ENCODE measurements around the gene UBE2U. TPM values are rescaled to one million over a fixed set of nuclear protein-coding genes. Genes with fewer than 3 reads are reported as not detected.

The UBE2U gene
- total RNA-seq, 6 experiments from 2014 or later = not detected

DNA sequence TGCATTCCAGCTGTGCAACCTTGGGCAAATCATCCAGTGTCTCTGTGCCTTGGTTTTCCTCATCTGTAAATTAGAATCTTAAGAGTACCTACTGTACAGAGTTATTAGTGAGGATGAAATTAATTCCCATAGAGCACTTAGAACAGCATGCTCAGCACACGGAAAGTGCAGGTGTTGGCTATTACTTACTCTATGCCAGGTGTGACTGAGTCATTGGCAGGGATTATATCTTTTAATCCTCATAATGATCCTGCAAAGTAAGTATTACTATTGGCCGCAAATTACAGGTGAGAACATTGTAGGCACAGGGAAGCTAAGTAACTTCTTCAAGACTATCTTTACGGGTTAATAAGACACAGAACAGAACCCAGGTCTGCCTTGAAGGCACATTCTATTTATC lies 6.3 kb upstream of the UBE2U start:
- no peaks in the 10 kb centered on the region for H3K27me3 ChIP-seq
- 72% methylated on average over 3 of the region's 3 CpGs for WGBS (ENCODE audit: insufficient coverage, low coverage, low lambda C conversion rate, missing lambda C conversion rate)
- H3K4me3 ChIP-seq = no peak overlapping the region
- DNase-seq = no peak
- H3K27ac ChIP-seq = no peak overlapping the region
- H3K9me3 ChIP-seq = no peaks in the 10 kb centered on the region
- no peak for ATAC-seq
- TF ChIP-seq, protein P1, sequence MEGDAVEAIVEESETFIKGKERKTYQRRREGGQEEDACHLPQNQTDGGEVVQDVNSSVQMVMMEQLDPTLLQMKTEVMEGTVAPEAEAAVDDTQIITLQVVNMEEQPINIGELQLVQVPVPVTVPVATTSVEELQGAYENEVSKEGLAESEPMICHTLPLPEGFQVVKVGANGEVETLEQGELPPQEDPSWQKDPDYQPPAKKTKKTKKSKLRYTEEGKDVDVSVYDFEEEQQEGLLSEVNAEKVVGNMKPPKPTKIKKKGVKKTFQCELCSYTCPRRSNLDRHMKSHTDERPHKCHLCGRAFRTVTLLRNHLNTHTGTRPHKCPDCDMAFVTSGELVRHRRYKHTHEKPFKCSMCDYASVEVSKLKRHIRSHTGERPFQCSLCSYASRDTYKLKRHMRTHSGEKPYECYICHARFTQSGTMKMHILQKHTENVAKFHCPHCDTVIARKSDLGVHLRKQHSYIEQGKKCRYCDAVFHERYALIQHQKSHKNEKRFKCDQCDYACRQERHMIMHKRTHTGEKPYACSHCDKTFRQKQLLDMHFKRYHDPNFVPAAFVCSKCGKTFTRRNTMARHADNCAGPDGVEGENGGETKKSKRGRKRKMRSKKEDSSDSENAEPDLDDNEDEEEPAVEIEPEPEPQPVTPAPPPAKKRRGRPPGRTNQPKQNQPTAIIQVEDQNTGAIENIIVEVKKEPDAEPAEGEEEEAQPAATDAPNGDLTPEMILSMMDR (IDR thresholded peaks at IDR 0.05) = no peak
- TF ChIP-seq POLR2A (IDR thresholded peaks at IDR 0.05) = no peak
- H3K36me3 ChIP-seq = no peaks in the 10 kb centered on the region
- H3K4me1 ChIP-seq = no peaks in the 10 kb centered on the region
- intact Hi-C loops (cut with DNase I) = no loop called here

DNA sequence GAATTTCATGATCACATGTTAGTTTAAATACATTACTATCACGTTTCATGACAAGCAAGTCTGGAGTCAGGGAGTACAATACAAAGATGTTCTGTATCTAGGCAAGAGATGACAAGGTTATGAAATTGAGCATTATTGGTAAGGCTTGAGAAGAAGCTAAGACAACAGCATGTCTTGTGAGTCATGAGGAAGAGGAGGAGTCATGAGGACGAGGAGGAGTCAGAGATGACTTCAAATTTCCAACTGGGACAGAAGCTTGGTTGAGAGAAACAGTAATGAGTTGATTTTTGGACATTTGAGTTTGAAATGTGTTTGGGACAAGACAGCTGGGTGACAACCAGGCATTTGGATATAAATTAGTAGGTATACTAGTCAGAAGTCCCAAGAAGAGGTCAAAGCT lies 4.3 kb upstream of the UBE2U start:
- DNase-seq (no peak), ATAC-seq (no peak)
- Histone ChIP-seq H3K9me3 (no peaks in the 10 kb centered on the region), H3K27me3 (no peaks in the 10 kb centered on the region), H3K4me3 (no peak overlapping the region), H3K27ac (no peak overlapping the region), H3K36me3 (no peaks in the 10 kb centered on the region), H3K4me1 (no peaks in the 10 kb centered on the region)
- 44% methylated on average over 1 of the region's 2 CpGs for WGBS (ENCODE audit: insufficient coverage, low coverage, low lambda C conversion rate, missing lambda C conversion rate)
- intact Hi-C loops (cut with DNase I) = no loop called here
- TF ChIP-seq, protein P1 (IDR thresholded peaks at IDR 0.05) = no peak
- TF ChIP-seq POLR2A (IDR thresholded peaks at IDR 0.05) = no peak

DNA sequence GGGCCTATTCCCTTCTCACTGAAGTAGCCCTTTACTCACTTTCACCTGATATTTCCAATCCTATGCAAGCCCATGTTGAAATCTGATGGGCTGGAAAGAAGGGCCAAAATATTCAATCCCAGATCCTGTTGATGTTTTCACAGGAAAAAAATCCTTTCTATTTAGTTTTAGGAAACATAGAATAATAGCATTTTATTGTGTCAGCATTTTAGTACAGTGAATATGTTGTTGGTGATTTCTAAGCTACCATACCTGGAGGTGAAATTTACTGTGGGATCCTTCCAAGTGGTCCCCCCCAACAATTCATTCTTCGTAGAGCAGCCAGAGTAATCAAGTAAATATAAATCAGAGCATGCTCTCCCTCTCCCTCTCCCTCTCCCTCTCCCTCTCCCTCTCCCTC lies 3.4 kb upstream of the UBE2U start:
- H3K36me3 ChIP-seq = no peaks in the 10 kb centered on the region
- no peak for TF ChIP-seq POLR2A (IDR thresholded peaks at IDR 0.05)
- TF ChIP-seq, protein P1 (IDR thresholded peaks at IDR 0.05) = no peak
- 0% methylated on average over 1 of the region's 1 CpG for WGBS (ENCODE audit: insufficient coverage, low coverage, low lambda C conversion rate, missing lambda C conversion rate)
- no peak for ATAC-seq
- no peak overlapping the region for H3K27ac ChIP-seq
- DNase-seq = no peak
- intact Hi-C loops (cut with DNase I) = no loop called here
- no peaks in the 10 kb centered on the region for H3K9me3 ChIP-seq
- H3K27me3 ChIP-seq = no peaks in the 10 kb centered on the region
- H3K4me3 ChIP-seq = no peak overlapping the region
- no peaks in the 10 kb centered on the region for H3K4me1 ChIP-seq

DNA sequence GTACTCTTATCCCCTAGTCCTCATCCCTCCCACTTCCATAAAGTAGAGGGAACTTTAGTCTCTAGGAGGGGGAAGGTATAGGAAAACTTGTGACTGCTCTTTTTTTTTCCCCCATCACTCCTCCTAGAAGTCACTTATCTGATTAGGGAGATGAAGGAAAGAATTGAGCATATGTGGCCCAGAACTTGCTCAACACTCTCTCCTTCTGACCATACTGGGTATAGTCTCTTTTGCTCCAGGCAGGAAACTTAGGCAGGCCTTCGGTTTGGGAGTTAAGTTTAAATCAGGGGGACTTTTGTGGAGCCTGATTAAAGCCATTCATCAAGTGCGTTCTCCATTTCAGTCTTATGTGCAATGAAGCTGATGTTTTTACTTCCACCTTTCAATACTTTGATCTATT lies 5.8 kb downstream of the UBE2U start:
- H3K36me3 ChIP-seq = no peaks in the 10 kb centered on the region
- DNase-seq (no peak), ATAC-seq (no peak)
- H3K4me3 ChIP-seq = no peak overlapping the region
- H3K9me3 ChIP-seq = no peaks in the 10 kb centered on the region
- intact Hi-C loops (cut with DNase I) = no loop called here
- no peak for TF ChIP-seq POLR2A (IDR thresholded peaks at IDR 0.05)
- TF ChIP-seq, protein P1 (IDR thresholded peaks at IDR 0.05) = no peak
- H3K27me3 ChIP-seq = no peaks in the 10 kb centered on the region
- 66% methylated on average over 2 of the region's 2 CpGs for WGBS (ENCODE audit: insufficient coverage, low coverage, low lambda C conversion rate, missing lambda C conversion rate)
- no peaks in the 10 kb centered on the region for H3K4me1 ChIP-seq
- no peak overlapping the region for H3K27ac ChIP-seq

DNA sequence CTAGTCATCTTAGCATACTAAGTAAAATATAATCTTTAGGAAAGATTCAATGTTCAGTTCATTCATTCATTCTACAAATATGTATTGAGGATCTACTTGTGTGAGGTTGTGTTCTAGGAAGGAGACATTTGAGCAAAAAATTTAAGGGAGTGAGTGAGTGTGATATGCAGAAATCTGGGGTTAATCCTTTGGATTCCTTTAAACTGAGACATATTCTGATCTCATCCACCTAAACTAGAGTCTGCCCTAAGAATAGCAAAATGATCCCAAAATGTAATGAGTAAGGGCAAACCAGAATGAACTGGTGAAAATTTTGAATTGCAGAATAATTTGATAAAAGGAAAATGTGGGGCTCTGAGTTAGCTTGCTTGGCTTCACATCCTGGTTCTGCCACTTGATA lies 8.6 kb downstream of the UBE2U start:
- no peak for ATAC-seq
- no peak for DNase-seq

More for the DNA sequence above, 8.6 kb downstream of the UBE2U start:
- no peaks in the 10 kb centered on the region for H3K27me3 ChIP-seq
- intact Hi-C loops (cut with DNase I) = no loop called here
- no peak overlapping the region for H3K4me3 ChIP-seq
- H3K27ac ChIP-seq = no peak overlapping the region
- TF ChIP-seq POLR2A (IDR thresholded peaks at IDR 0.05) = no peak
- TF ChIP-seq, protein P1 (IDR thresholded peaks at IDR 0.05) = no peak
- no peaks in the 10 kb centered on the region for H3K36me3 ChIP-seq
- H3K4me1 ChIP-seq = no peaks in the 10 kb centered on the region
- H3K9me3 ChIP-seq = no peaks in the 10 kb centered on the region

All from right lobe of liver (tissue), 6 donors.